HT-29 (cell line): Measurements from ENCODE around the gene RUNX3. TPM values are rescaled to one million over a fixed set of nuclear protein-coding genes. Genes with fewer than 3 reads are reported as not detected.

Source experiments
- small RNA-seq: library from RNA; depleted of rRNA; stranded (forward); fragments of <200 nt; gene quantifications from one replicate; pipeline ENCODE3, GENCODE V24; 2014
- total RNA-seq: library from RNA; depleted of rRNA; stranded (reverse); fragments of >200 nt; shearing (Covaris generic); gene quantifications from 2 replicates; pipeline ENCODE4 v1.2.3, GENCODE V29; 2014; rRNA removed

The RUNX3 gene
- total RNA-seq, 1 experiment from 2014 or later, result 0.18 TPM

Small RNA genes within 50 kb of the gene (small RNA-seq; reads per million reads assigned to genes)
- not detected for gene MIR6731

Other genes with a start within 250 kb of the RUNX3 start
- gene CLIC4, start 184.8 kb downstream of the RUNX3 start, total RNA-seq, result 22.5 and 22.6 TPM in 2 replicates